ENCODE results near the gene PYDC1.
"Not testable (repeated sequence)": the region's sequence is repeated elsewhere in the genome, so short reads cannot be mapped to it uniquely, and the experiment has no call there.

Gene PYDC1

DNA sequence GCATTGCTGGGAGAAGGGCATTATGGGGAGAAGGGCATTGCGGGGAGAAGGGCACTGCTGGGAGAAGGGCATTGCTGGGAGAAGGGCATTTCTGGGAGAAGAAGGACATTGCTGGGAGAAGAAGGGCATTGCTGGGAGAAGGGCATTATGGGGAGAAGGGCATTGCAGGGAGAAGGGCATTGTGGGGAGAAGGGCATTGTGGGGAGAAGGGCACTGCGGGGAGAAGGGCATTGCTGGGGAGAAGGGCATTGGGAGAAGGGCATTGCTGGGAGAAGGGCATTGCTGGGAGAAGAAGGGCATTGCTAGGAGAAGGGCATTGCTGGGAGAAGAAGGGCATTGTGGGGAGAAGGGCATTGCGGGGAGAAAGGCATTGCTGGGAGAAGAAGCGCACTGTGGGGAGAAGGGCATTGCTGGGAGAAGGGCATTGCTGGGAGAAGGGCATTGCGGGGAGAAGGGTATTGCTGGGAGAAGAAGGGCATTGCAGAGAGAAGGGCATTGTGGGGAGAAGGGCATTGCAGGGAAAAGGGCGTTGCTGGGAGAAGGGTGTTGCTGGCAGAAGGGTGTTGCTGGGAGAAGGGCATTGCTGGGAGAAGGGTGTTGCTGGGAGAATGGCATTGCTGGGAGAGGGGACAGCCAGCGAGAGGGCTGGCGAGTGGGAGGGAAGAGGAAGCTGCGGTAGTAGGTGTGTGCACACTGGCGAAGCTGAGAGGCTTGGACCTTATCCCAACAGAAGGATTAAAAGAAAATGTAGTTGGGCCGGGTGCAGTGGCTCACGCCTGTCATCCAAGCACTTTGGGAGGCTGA lies 4.6 kb upstream of the PYDC1 start:
- DNase-seq (ENCODE audit: low read depth in 2 of 2), result no peak

- DNase-seq (ENCODE audit: low read depth in 2 of 2), result no peak
Measured at GRCh38 chr16:31219154-31219741, 2.3 kb upstream of the PYDC1 start.

GRCh38 chr16:31217136-31217530 lies 198 bp upstream of the PYDC1 start:
- DNase-seq (ENCODE audit: low read depth in 2 of 2), result no peak

- DNase-seq (ENCODE audit: low read depth in 2 of 2), result no peak
Measured at GRCh38 chr16:31215287-31216162, 1.4 kb downstream of the PYDC1 start.

DNA sequence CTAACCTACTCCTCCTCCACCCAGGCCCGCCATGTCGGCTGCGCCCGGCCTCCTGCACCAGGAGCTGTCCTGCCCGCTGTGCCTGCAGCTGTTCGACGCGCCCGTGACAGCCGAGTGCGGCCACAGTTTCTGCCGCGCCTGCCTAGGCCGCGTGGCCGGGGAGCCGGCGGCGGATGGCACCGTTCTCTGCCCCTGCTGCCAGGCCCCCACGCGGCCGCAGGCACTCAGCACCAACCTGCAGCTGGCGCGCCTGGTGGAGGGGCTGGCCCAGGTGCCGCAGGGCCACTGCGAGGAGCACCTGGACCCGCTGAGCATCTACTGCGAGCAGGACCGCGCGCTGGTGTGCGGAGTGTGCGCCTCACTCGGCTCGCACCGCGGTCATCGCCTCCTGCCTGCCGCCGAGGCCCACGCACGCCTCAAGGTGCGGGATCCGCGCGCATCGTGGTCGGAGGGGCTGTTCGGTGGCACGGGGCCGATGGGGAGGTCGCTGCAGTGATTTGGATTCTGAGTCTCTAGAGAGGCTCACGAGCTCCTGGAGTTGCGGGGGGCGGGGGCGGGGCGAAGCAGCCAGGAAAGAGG lies 2.1 kb downstream of the PYDC1 start:
- DNase-seq (ENCODE audit: low read depth in 2 of 2), result no peak

DNA sequence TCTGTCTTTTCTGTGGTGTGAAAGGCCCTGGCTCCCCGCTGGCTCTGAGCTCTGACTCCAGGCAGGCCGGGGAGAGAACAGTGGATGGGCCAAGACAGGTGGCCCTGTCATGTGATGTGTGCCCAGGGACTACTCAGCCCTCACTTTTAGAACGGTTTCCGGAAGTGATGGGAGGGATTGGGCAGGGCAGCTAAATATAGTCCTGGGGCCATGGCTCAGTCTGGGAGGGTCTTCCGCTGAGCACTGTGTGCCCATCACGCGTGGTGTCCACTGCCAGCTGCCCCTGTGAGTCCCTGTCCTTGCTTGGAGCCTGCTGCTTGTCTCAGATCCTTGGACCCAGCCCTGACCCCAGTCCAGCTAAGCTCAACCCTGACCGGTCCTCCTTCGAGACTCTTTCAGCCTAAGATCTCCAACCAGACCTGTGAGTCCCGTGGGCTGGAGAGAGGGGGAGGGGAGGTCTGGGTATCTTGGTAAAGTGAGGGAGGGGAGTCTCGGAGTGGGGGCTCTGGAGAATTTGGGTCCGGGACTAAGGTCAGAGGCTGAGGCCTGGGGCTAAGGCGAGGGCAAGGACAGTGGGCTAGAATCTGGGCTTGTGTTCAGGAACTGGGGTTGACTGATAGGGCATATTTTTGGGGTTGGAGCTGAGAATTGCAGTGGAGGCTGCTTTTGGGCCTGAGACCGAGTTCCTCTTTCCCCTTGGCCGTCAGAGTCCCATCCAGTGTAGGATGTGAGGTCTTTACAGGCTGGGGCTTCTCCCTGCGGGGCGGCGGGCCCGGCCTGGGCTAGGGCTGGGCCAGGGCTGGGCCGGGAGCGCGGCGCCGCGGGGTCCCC lies 2.8 kb downstream of the PYDC1 start, which contains the start of gene TRIM72:
Gene TRIM72, plus strand, starts transcription at position 243 of the 831 bp plus-strand sequence. CDS start 620 bp downstream, outside the sequence.
- DNase-seq (ENCODE audit: low read depth in 2 of 2), result no peak

GRCh38 chr16:31213342-31213741 lies 3.6 kb downstream of the PYDC1 start:
- no peak for DNase-seq (ENCODE audit: low read depth in 2 of 2)

DNA sequence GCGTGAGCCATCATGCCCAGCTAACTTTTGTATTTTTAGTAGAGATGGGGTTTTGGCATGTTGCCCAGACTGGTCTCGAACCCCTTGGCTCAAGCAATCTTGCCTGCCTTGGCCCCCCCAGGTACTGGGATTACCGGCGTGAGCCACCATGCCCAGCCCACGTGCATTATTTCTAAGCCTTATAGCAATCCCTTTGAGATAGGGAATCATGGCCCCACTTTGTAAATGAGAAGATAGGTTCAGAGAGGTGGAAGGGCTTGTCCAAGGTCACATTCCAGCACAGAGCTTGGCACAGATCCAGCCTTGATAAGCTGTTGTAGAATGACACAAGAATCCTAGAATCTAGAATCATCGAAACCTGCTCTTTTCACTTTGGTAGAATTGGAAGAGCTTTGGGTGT lies 10.2 kb downstream of the PYDC1 start:
- no peak for DNase-seq (ENCODE audit: low read depth in 2 of 2)

DNA sequence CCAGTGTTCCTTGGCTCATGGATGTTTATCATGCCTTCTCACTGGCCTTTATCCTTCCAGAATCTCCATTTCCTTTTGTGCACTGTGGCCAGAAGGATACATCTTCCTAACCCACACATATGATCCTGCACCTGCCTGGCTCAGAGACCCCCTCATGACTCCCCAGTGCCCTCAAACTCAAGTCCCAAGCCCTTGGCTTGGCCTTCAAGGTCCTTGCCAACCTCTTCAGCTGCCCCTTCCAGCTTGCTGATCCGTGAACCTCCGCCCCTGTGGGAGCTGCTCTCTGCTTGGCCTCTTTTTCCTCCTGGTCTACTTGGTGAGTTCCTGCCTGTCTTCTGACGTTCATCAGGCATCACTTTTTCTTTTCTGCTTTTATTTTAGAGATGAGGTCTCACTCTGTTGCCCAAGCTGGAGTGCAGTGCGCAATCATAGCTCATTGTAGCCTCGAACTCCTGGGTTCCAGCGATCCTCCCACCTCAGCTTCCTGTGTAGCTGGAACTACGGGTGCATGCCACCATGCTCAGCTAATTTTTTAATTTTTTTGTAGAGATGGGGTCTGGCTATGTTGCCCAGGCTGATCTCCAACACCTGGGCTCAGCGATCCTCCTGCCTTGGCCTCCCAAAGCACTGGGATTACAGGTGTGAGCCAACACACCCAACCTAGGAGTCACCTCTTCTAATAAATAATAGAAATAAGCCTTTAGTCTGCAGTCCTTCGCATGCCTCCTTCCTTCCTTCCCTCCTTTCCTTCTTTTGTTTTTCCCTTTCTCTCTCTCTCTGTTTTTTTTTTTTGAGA lies 11.9 kb downstream of the PYDC1 start:
- no peak for DNase-seq (ENCODE audit: low read depth in 2 of 2)

DNA sequence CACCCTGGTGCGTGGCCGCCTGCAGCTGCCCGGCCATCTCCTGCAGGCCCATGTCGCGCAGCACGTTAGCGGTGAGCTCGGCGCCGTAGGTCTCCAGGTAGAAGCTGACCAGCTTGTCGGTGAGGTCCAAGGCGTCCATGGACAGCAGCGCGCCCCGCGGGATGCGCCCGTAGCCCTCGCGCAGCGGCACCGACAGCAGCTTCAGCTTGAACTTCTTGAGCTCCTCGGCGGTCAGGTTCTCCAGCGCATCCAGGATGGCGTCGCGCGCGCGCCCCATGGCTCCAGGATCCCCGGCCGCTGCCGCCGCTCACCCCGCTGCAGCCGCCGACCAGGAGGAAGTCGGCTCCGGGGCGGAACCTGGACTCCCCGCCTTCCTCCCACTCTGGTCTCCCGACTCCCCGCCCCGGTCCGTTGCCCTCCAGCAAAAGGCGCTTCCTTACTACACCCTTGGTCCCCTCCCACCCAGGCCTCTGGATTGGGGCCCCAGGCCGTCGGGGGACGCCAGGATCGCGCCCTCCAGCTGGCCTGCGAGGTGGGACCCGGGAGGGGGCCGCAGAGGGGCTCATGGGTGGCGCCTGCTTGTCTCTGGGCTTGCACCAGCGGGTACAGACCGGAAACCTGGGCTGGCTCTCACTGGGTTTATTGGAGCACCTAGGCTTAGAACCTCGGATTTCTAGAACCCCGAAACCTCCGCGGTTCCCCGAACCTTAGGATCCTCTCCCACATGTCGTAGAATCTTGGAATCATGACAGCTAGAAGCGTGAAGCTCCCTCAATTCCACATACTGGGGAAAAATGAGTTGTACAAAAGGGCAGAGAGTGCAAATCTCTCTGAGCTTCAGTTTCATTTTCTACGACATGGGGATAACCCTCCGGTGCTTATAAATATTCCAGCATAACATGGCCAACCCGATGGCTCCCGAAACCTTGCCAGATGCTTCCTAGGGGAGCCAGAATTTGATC lies 14.2 kb downstream of the PYDC1 start, which contains the start of gene PYCARD:
Gene PYCARD, minus strand, starts transcription at position 347 of the 962 bp plus-strand sequence. Its CDS starts 70 bp downstream, at position 277.
- DNase-seq (ENCODE audit: low read depth in 2 of 2), result no peak

DNA sequence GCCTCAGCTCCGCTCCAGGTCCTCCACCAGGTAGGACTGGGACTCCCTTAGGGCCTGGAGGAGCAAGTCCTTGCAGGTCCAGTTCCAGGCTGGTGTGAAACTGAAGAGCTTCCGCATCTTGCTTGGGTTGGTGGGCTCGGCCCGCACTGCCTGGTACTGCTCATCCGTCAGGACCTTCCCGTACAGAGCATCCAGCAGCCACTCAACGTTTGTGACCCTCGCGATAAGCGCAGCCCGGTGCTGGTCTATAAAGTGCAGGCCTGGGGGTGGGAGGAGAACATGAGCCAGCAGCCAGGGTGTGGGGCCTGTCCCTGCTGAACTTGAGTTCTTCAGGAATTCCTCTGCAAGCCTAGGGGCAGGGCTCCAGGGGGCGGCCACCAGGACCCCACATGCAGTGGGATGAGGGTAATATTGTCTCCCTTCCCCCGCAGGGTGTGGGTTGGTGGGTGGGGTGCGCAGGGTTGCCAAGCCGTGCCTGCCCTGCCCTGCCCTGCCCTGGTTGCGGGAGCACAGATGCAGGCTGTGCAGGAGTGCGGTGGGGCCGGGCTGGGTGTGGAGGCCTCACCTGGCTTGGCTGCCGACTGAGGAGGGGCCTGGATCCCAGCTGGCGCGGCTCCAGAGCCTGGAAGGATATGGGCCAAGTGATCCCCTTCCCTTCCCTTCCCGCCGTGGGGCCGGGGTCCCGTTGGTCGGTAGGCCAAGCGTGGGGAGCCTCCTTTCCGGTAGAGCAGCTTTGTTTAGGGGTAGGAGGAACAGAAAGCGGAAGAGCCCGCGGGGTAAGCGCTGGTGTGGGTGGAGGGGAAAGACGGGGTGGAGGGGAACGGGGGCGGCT lies 15.1 kb downstream of the PYDC1 start:
- no peak for DNase-seq (ENCODE audit: low read depth in 2 of 2)

- no peak for DNase-seq (ENCODE audit: low read depth in 2 of 2)
Measured at GRCh38 chr16:31200821-31201568, 15.9 kb downstream of the PYDC1 start.

DNA sequence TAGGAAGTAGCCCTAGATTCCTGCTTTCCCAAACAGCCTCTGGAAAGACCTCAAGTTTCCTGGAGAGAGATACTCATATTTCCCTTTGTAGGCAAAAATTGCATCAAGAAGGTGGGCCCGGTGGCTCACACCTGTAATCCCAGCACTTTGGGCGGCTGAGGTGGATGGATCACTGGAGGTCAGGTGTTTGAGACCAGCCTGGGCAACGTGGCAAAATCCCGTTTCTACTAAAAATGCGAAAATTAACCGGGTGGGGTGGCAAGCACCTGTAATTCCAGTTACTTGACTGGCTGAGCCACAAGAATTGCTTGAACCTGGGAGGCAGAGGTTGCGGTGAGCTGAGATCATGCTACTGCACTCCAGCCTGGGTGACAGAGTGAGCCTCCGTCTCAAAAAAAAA lies 16.8 kb downstream of the PYDC1 start:
- not testable (repeated sequence) for DNase-seq (ENCODE audit: low read depth in 2 of 2)

- no peak for DNase-seq (ENCODE audit: low read depth in 2 of 2)
Measured at GRCh38 chr16:31199430-31200041, 17.4 kb downstream of the PYDC1 start.

GRCh38 chr16:31198207-31198882 lies 18.6 kb downstream of the PYDC1 start:
- no peak for DNase-seq (ENCODE audit: low read depth in 2 of 2)

Measured in fibroblast of skin of left biceps (primary cell).